IMR-90 (cell line): Measurements from ENCODE around the gene MBOAT2. TPM values are rescaled to one million over a fixed set of nuclear protein-coding genes. Genes with fewer than 3 reads are reported as not detected.

ENCODE experiments used
- ATAC-seq: fragments of 200-7000 bp; cut with Tn5 transposase; 2 replicates; pipeline ENCODE4 v1.9.1; 2020; ENCODE audit warnings: low read depth, mild to moderate bottlenecking, moderate library complexity
- BruUV-seq: library from RNA; stranded (reverse); fragments of 400-500 nt; replicated peaks from 2 replicates; lab custom pipeline; 2021; lab: Mats Ljungman, UMichigan
- CTCF ChIA-PET: fragments of 300-600 bp; formaldehyde crosslinking; extraction: SDS; loops from one replicate; lab custom pipeline; 2021; ENCODE audit warnings: antibody characterized with exemption; lab: Yijun Ruan, JAX
- POLR2A ChIA-PET: fragments of 300-600 bp; sonication (Branson Sonifier 250); formaldehyde crosslinking; loops from one replicate; lab custom pipeline; 2022; ENCODE audit warnings: antibody characterized with exemption; ENCODE audit not compliant: unreplicated experiment; lab: Charles Lee
- DNase-seq: peaks from one replicate; pipeline ENCODE4 v3.0.0; 2013
- H2AFZ ChIP-seq: replicated peaks from 2 replicates; pipeline ENCODE3; 2013; ENCODE audit warnings: low read length, mild to moderate bottlenecking; ENCODE audit not compliant: poor library complexity
- H2AK5ac ChIP-seq: 2 replicates; pipeline ENCODE4 v1.6.1; 2013; ENCODE audit warnings: low read depth, low read length, inconsistent platforms
- H2AK9ac ChIP-seq: replicated peaks from 2 replicates; pipeline ENCODE3; 2013; ENCODE audit warnings: mild to moderate bottlenecking, low read depth, low read length, moderate library complexity; ENCODE audit not compliant: poor library complexity
- H2BK120ac ChIP-seq: 2 replicates; pipeline ENCODE4 v1.6.1; 2013; ENCODE audit warnings: low read depth, low read length, inconsistent platforms
- H2BK15ac ChIP-seq: 3 replicates; pipeline ENCODE4 v1.6.1; 2013; ENCODE audit warnings: low read depth, low read length, inconsistent platforms
- H2BK20ac ChIP-seq: 2 replicates; pipeline ENCODE4 v1.6.1; 2013; ENCODE audit warnings: low read depth, mild to moderate bottlenecking, inconsistent platforms, low read length, moderate library complexity
- H2BK5ac ChIP-seq: 2 replicates; pipeline ENCODE4 v1.6.1; 2013; ENCODE audit warnings: mild to moderate bottlenecking, low read depth, low read length, inconsistent platforms; ENCODE audit not compliant: poor library complexity, severe bottlenecking
- H3K14ac ChIP-seq: replicated peaks from 2 replicates; pipeline ENCODE4 v1.6.1; 2013; ENCODE audit warnings: low read depth, low read length, inconsistent platforms
- H3K18ac ChIP-seq: 2 replicates; pipeline ENCODE4 v1.6.1; 2013; ENCODE audit warnings: low read depth, low read length, control low read depth
- H3K23ac ChIP-seq: 2 replicates; pipeline ENCODE4 v1.6.1; 2013; ENCODE audit warnings: low read depth, low read length, inconsistent platforms
- H3K27ac ChIP-seq: 2 replicates; pipeline ENCODE4 v1.5.1; 2013; ENCODE audit warnings: mild to moderate bottlenecking, control low read depth, low read length; ENCODE audit not compliant: insufficient read depth
- H3K27me3 ChIP-seq: 2 replicates; pipeline ENCODE4 v1.6.1; 2013; ENCODE audit warnings: low read length; ENCODE audit not compliant: control insufficient read depth, insufficient read depth
- H3K36me3 ChIP-seq: 2 replicates; pipeline ENCODE4 v1.6.1; 2013; ENCODE audit warnings: low read length, mixed read lengths; ENCODE audit not compliant: control insufficient read depth, insufficient read depth
- H3K4ac ChIP-seq: 2 replicates; pipeline ENCODE4 v1.6.1; 2013; ENCODE audit warnings: low read depth, low read length, inconsistent platforms
- H3K4me1 ChIP-seq: 2 replicates; pipeline ENCODE4 v1.6.1; 2013; ENCODE audit warnings: low read length, mixed read lengths; ENCODE audit not compliant: control insufficient read depth, insufficient read depth
- H3K4me2 ChIP-seq: 2 replicates; pipeline ENCODE4 v1.6.1; 2013; ENCODE audit warnings: low read depth, mild to moderate bottlenecking, control low read depth, low read length, moderate library complexity
- H3K4me3 ChIP-seq: 2 replicates; pipeline ENCODE4 v1.5.1; 2013; ENCODE audit warnings: low read depth, mild to moderate bottlenecking, control low read depth, low read length, moderate library complexity; ENCODE audit not compliant: insufficient read depth
- H3K56ac ChIP-seq: 2 replicates; pipeline ENCODE4 v1.6.1; 2013; ENCODE audit warnings: low read length, inconsistent platforms; ENCODE audit not compliant: insufficient read depth; ENCODE audit errors: extremely low read depth
- H3K79me1 ChIP-seq, 2 experiments: 2 replicates each; pipeline ENCODE4 v1.6.1; 2013; ENCODE audit warnings: low read length in 2 of 2, inconsistent platforms in 1 of 2, low read depth in 1 of 2
- H3K9ac ChIP-seq: 2 replicates; pipeline ENCODE4 v1.6.1; 2013; ENCODE audit warnings: low read depth, low read length, control low read depth
- H3K9me1 ChIP-seq: 2 replicates; pipeline ENCODE4 v1.6.1; 2013; ENCODE audit warnings: low read length, inconsistent platforms; ENCODE audit not compliant: insufficient read depth
- H3K9me3 ChIP-seq: 2 replicates; pipeline ENCODE4 v1.6.1; 2013; ENCODE audit warnings: low read length; ENCODE audit not compliant: control insufficient read depth, insufficient read depth
- H4K20me1 ChIP-seq: 2 replicates; pipeline ENCODE4 v1.6.1; 2013; ENCODE audit warnings: low read length, inconsistent platforms; ENCODE audit not compliant: insufficient read depth
- H4K5ac ChIP-seq: 2 replicates; pipeline ENCODE4 v1.6.1; 2013; ENCODE audit warnings: mild to moderate bottlenecking, low read depth, low read length, control low read depth
- H4K8ac ChIP-seq, 2 experiments: 2 replicates each; pipeline ENCODE4 v1.6.1; 2013; ENCODE audit warnings: low read depth in 2 of 2, low read length in 2 of 2, control low read depth in 1 of 2, inconsistent platforms in 1 of 2
- H4K91ac ChIP-seq: 2 replicates; pipeline ENCODE4 v1.6.1; 2013; ENCODE audit warnings: low read depth, low read length, inconsistent platforms; ENCODE audit not compliant: insufficient read depth
- BHLHE40 ChIP-seq: fragments of 150-350 bp; IDR thresholded peaks from 2 replicates; pipeline ENCODE4 v1.6.1; 2016; ENCODE audit warnings: mild to moderate bottlenecking, low read depth, low read length
- MAFK ChIP-seq: IDR thresholded peaks from 2 replicates; pipeline ENCODE4 v1.6.1; 2012; ENCODE audit warnings: low read depth, low read length, improper control_type of control experiment
- MXI1 ChIP-seq: IDR thresholded peaks from 2 replicates; pipeline ENCODE4 v1.6.1; 2012; ENCODE audit warnings: low read depth, mild to moderate bottlenecking, low read length, moderate library complexity, borderline replicate concordance
- RAD21 ChIP-seq: IDR thresholded peaks from 2 replicates; pipeline ENCODE4 v1.6.1; 2012; ENCODE audit warnings: low read length, improper control_type of control experiment
- WGBS, 2 experiments: methylation state at CpG; one replicate each; pipeline versions ENCODE4 v1.1.5 to v1.1.7; 2013; ENCODE audit warnings: missing lambda C conversion rate in 2 of 2; ENCODE audit not compliant: insufficient read length in 1 of 2; ENCODE audit errors: extremely low coverage in 2 of 2; 5-methylcytosine and 5-hydroxymethylcytosine counted together
- dilution Hi-C: fragments of 300-500 bp; cut with HindIII; formaldehyde crosslinking; loops from one replicate; pipeline ENCODE4 v1.14.3; 2018; ENCODE audit warnings: low sequenced_read_pairs; ENCODE audit not compliant: unreplicated experiment
- in situ Hi-C: fragments of 300-500 bp; cut with MboI; formaldehyde crosslinking; loops from 3 replicates; pipeline ENCODE4 v1.14.3; 2019; ENCODE audit warnings: low sequenced_read_pairs, inconsistent platforms, mixed read lengths
- intact Hi-C: fragments of 100-400 bp; cut with micrococcal nuclease; formaldehyde crosslinking; loops from 2 replicates; pipeline ENCODE4 v1.10.0; 2022
- polyA plus RNA-seq, 3 experiments: library from polyadenylated mRNA; depleted of rRNA; stranded (reverse); fragments of >200 nt; gene quantifications; 2 replicates each; pipeline ENCODE4 v1.2.3, GENCODE V29; 2012; ENCODE audit warnings: low replicate concordance in 1 of 3
- total RNA-seq: library from RNA; depleted of rRNA; stranded (reverse); fragments of >200 nt; gene quantifications from 2 replicates; pipeline ENCODE4 v1.2.3, GENCODE V29; 2012

The MBOAT2 gene
- total and polyA plus RNA-seq, 2 of the 4 experiments (the other 2 are of a cell fraction): 33.9 to 102 TPM

- no peak overlapping the region for H2AK9ac ChIP-seq
- no CpG with 5 or more reads among the region's 1 CpG for WGBS, 2 experiments
- CTCF ChIA-PET: no interaction called here
Observed at GRCh38 chr2:8858910-8859309, 144.6 kb downstream of the MBOAT2 start.

More at GRCh38 chr2:8858910-8859309, 144.6 kb downstream of the MBOAT2 start:
- no peaks in the 10 kb centered on the region for H4K20me1 ChIP-seq
- H2BK5ac ChIP-seq: no peak overlapping the region
- no peak overlapping the region for H3K4me2 ChIP-seq
- no peak overlapping the region for H2BK20ac ChIP-seq
- TF ChIP-seq RAD21: no peak
- TF ChIP-seq BHLHE40: no peak
- TF ChIP-seq MAFK: no peak
- TF ChIP-seq MXI1: no peak
- no peak overlapping the region for H4K8ac ChIP-seq
- BruUV-seq: no TSS peak
- dilution Hi-C loops: no loop called here
- in situ Hi-C loops: loop anchor here (25.0 kb wide), 1 partner anchor 478 kb away; no protein-coding TSS in a partner anchor
- H2AK5ac ChIP-seq: no peak overlapping the region
- H3K9me3 ChIP-seq: no peaks in the 10 kb centered on the region
- peaks cover 2% of the 10 kb centered on the region; the same call in 1 of the 2 replicates for H3K9me1 ChIP-seq
- H3K9ac ChIP-seq: no peak overlapping the region
- H3K4me1 ChIP-seq: no peaks in the 10 kb centered on the region
- no peak overlapping the region for H2AFZ ChIP-seq
- DNase-seq (no peak), ATAC-seq (no peak)
- H3K23ac ChIP-seq: no peak overlapping the region
- H3K4me3 ChIP-seq: no peak overlapping the region
- H3K18ac ChIP-seq: no peak overlapping the region
- no peak overlapping the region for H4K91ac ChIP-seq
- H2BK15ac ChIP-seq: no peak overlapping the region
- no peak overlapping the region for H3K4ac ChIP-seq
- POLR2A ChIA-PET: no interaction called here
- no peak overlapping the region for H4K5ac ChIP-seq
- no peaks in the 10 kb centered on the region for H3K27me3 ChIP-seq
- no peaks in the 10 kb centered on the region for H3K79me1 ChIP-seq
- no peak overlapping the region for H3K56ac ChIP-seq
- H2BK120ac ChIP-seq: no peak overlapping the region
- H3K14ac ChIP-seq: no peak overlapping the region
- intact Hi-C loops: no loop called here
- H3K27ac ChIP-seq: no peak overlapping the region
- peaks cover 15% of the 10 kb centered on the region for H3K36me3 ChIP-seq
